ENCODE data around the gene MYEOV. TPM values are rescaled to one million over a fixed set of nuclear protein-coding genes. Genes with fewer than 3 reads are reported as not detected.

MYEOV gene
- total RNA-seq, 1 donor = 0.86 TPM

DNA sequence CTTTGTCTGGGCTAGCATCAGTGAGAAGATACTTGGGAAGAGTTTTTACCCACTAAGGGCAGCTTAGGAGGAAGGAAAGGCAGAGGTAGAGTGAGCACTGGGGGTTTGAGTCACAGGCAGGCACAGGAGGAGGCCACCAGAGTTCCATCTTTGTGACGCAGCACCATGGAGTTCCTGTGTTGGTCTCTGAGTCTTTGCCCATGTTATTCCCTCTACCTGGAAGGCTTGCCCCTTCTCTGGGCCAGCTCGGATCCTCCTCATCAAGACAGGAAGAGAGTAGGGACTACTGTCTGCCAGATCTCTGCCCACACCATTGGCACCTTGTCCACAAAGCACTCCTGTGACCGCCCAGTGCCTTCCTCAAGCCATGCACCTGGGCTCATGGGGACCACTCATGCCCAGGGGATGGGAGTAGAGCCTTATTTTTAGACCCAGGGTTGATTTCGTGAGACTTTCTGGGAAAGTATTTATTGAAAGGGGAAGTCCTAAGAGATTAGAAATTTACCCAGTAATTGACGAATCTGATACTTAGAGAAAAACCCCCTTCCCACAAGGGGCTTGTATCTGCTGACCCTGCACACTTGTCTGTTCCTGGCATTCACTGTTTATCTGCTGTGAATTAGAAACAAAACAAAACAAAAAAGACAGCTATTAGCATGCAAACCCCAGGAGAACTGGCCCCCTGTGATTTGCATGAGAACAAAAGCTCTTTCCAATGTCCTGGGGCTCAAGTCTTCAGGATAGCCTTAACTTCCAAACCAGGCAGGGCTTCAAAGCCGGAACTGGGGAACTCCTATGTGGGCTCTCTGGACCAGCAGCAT lies 35.9 kb upstream of the MYEOV start:
- no peak overlapping the region for H3K4me3 ChIP-seq (ENCODE audit: low read depth, low read length)
- DNase-seq (ENCODE audit: low read depth) = no peak
- TF ChIP-seq, protein P1, sequence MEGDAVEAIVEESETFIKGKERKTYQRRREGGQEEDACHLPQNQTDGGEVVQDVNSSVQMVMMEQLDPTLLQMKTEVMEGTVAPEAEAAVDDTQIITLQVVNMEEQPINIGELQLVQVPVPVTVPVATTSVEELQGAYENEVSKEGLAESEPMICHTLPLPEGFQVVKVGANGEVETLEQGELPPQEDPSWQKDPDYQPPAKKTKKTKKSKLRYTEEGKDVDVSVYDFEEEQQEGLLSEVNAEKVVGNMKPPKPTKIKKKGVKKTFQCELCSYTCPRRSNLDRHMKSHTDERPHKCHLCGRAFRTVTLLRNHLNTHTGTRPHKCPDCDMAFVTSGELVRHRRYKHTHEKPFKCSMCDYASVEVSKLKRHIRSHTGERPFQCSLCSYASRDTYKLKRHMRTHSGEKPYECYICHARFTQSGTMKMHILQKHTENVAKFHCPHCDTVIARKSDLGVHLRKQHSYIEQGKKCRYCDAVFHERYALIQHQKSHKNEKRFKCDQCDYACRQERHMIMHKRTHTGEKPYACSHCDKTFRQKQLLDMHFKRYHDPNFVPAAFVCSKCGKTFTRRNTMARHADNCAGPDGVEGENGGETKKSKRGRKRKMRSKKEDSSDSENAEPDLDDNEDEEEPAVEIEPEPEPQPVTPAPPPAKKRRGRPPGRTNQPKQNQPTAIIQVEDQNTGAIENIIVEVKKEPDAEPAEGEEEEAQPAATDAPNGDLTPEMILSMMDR (IDR thresholded peaks at IDR 0.05; ENCODE audit: insufficient read depth, low read depth, low read length) = no peak

DNA sequence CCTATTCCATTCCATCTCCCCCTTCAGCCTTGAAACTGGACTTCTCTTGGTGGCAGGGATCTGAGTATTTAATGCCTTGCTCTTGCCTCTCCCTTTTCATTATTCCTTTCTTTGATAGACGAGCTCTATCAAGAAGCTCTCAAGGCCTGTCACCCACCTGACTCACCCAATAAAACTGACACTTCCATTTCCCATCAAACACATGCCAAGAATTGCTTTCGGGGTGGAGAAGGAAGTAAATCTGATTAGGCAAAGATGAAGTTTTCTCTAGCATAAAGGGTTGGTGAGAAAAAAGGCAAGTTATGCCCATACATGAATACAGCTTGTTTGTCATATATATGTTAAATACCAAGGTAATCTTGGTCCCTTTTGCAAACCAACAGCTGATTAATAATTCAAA lies 34.9 kb upstream of the MYEOV start:
- H3K4me3 ChIP-seq (ENCODE audit: low read depth, low read length) = no peak overlapping the region
- TF ChIP-seq, protein P1 (IDR thresholded peaks at IDR 0.05; ENCODE audit: insufficient read depth, low read depth, low read length) = no peak
- no peak for DNase-seq (ENCODE audit: low read depth)

DNA sequence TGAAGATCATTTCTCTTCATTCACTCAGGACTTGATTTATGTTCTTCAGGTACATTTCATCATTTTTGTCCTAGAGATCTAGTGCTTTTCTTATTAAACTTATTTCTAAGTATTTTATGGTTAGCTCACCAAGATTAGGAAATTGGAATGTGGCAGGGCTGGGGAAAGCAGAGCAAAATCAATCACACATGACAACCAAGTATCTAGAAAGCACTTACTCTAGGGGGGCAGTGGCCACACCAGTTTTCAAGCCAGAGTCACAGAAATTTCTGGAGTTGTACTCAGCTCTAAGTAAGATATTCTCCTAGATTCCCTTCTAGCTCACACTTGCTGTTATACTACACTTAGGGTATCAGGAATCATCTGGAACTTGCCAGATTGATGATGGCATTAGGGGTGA lies 33.3 kb upstream of the MYEOV start:
- H3K4me3 ChIP-seq (ENCODE audit: low read depth, low read length) = no peak overlapping the region
- TF ChIP-seq, protein P1 (IDR thresholded peaks at IDR 0.05; ENCODE audit: insufficient read depth, low read depth, low read length) = no peak
- DNase-seq (ENCODE audit: low read depth) = peak; percentile 5

DNA sequence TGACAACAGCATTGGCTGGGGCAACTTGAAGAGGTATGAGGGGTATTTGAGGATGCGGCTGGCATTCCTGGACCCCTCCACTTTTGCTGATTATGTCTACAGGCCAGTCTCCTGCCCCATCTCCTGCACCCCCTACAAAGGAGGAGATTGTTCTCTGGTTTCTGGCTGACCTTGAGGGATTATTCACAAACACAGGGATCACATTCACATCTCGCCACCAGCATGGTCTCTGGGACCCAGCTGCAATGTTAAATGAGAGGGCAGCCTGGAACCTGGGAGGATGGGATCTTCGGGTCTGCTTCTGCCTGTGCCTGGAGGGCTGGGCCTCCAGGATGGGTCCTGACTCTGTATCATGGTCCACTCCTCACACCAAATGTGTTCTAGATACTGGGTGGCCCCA lies 32.8 kb upstream of the MYEOV start:
- no peak for DNase-seq (ENCODE audit: low read depth)
- TF ChIP-seq, protein P1 (IDR thresholded peaks at IDR 0.05; ENCODE audit: insufficient read depth, low read depth, low read length) = no peak
- H3K4me3 ChIP-seq (ENCODE audit: low read depth, low read length) = no peak overlapping the region

DNA sequence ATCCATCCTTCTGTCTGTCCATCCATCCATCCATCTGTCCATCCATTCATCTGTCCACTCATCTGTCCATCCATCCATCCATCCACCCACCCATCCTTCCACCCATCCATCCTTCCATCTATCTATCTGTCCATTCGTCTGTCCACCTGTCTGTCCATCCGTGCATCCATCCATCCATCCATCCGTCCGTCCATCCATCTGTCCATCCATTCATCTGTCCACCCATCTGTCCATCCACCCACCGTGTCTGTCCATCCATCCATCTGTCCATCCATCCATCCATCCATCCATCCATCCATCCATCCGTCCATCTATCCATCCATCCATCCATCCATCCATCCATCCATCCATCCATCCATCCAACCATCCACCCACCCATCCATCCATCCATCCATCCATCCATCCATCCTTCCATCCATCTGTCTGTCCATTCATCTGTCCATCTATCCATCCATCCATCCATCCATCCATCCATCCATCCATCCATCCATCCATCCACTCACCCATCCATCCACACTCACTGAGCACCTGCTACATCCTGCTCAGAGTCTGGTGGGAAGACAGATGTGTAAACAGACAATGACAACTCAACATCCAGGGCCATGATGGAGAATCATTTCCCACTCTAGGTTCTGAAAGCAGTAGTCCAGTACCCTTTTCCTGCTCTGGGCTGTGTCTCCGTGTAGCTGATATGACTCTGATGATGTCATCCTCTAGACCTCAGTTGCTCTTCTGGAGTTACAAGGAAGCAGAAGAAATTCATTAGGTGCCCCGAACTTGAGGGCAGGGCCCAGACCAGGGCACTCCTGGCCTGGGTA lies 30.8 kb upstream of the MYEOV start:
- TF ChIP-seq, protein P1 (IDR thresholded peaks at IDR 0.05; ENCODE audit: insufficient read depth, low read depth, low read length) = no peak
- H3K4me3 ChIP-seq (ENCODE audit: low read depth, low read length) = no peak overlapping the region
- DNase-seq (ENCODE audit: low read depth) = no peak

DNA sequence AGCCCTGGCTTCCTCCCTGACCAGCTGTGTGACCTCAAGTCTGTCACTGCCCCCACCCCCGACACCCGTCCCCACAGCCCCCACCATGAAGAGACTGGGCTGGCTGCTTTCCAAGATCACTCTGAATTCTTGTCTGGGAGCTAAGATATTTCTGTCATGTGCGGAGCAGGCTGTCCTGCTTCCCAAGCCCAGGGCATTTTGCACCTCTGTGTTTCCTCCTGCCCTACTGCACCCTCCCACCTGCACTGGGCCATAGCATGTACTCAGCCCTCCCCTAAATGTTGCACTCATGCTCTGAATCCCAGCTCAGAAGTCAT lies 30.3 kb upstream of the MYEOV start:
- no peak for DNase-seq (ENCODE audit: low read depth)
- TF ChIP-seq, protein P1 (IDR thresholded peaks at IDR 0.05; ENCODE audit: insufficient read depth, low read depth, low read length) = no peak
- no peak overlapping the region for H3K4me3 ChIP-seq (ENCODE audit: low read depth, low read length)
